Lower lobe of right lung (tissue), 2 donors: ENCODE data around the gene ITFG2. TPM values are rescaled to one million over a fixed set of nuclear protein-coding genes. Genes with fewer than 3 reads are reported as not detected.
A peak's percentile ranks its signal among the peaks of the same experiment; 100 is the strongest.

ENCODE experiments used
- ATAC-seq, 2 donors: fragments of 200-7000 bp; cut with Tn5 transposase; one replicate each; pipeline ENCODE4 v1.9.1; 2020 to 2022; ENCODE audit warnings: mild to moderate bottlenecking in 2 of 2, moderate library complexity in 2 of 2
- DNase-seq: peaks from one replicate; pipeline ENCODE4 v3.0.0-alpha.2; 2020
- H3K27ac ChIP-seq: fragments of 200-600 bp; one replicate; pipeline ENCODE4 v1.8.0; 2022
- H3K27me3 ChIP-seq: fragments of 200-600 bp; one replicate; pipeline ENCODE4 v1.8.0; 2022; ENCODE audit warnings: low read depth
- H3K36me3 ChIP-seq: fragments of 200-600 bp; one replicate; pipeline ENCODE4 v1.8.0; 2022; ENCODE audit warnings: mild to moderate bottlenecking
- H3K4me1 ChIP-seq: fragments of 200-600 bp; one replicate; pipeline ENCODE4 v1.8.0; 2022
- H3K4me3 ChIP-seq: fragments of 200-600 bp; one replicate; pipeline ENCODE4 v1.8.0; 2022; ENCODE audit warnings: mild to moderate bottlenecking
- H3K9me3 ChIP-seq: fragments of 200-600 bp; one replicate; pipeline ENCODE4 v1.8.0; 2022
- intact Hi-C: fragments of 100-400 bp; cut with DNase I; formaldehyde crosslinking; loops from one replicate; pipeline ENCODE4 v1.11.0; 2022
- total RNA-seq: library from RNA; stranded (reverse); fragmentation: NEBNext Ultra II Directional; extraction: Animal tissue kit (Norgen Biotek cat#: 25700); gene quantifications from one replicate; pipeline ENCODE4 v1.2.1, GENCODE V29; 2021
- TF ChIP-seq, protein P1 (sequence below): fragments of 200-600 bp; IDR thresholded peaks from one replicate; pipeline ENCODE4 v1.8.0; 2022; ENCODE audit warnings: antibody characterized with exemption, mild to moderate bottlenecking
- donor health status: DM: no; HTN: yes; CAD: no; lungs with severe emphysema.

The ITFG2 gene
- total RNA-seq, 1 donor from 2014 or later: 43.8 TPM

DNA sequence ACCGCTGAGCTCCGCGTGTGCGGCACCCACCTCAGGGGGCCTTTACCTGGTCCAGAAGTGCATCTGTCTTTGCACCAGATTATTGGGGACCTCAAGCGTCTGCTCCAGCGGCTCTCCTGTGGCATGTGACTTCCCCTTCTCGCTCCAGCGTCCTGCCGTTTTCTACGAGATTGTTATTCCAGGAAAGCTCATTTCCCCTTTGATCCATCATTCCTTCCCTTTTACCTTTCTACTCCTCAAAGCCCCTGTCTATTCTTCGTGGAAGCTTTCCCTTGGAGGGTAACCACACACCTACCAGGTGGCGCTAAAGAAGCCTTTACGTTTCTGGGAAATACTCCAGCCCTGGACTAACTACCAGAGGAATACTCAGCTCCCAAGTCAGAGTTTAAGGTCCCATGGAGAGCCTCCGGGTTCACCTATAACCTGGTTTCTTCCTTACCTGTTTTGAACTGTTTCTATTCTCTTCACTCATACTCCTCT is 16.2 kb upstream of the ITFG2 start:
- Histone ChIP-seq H3K4me3 (peak overlapping the region; percentile 86), H3K4me1 (peaks cover 29% of the 10 kb centered on the region), H3K9me3 (no peaks in the 10 kb centered on the region), H3K36me3 (peaks cover 41% of the 10 kb centered on the region), H3K27ac (peak overlapping the region; percentile 76), H3K27me3 (no peaks in the 10 kb centered on the region)
- intact Hi-C loops: no loop called here
- ATAC-seq (no peak), DNase-seq (no peak)
- TF ChIP-seq, protein P1, sequence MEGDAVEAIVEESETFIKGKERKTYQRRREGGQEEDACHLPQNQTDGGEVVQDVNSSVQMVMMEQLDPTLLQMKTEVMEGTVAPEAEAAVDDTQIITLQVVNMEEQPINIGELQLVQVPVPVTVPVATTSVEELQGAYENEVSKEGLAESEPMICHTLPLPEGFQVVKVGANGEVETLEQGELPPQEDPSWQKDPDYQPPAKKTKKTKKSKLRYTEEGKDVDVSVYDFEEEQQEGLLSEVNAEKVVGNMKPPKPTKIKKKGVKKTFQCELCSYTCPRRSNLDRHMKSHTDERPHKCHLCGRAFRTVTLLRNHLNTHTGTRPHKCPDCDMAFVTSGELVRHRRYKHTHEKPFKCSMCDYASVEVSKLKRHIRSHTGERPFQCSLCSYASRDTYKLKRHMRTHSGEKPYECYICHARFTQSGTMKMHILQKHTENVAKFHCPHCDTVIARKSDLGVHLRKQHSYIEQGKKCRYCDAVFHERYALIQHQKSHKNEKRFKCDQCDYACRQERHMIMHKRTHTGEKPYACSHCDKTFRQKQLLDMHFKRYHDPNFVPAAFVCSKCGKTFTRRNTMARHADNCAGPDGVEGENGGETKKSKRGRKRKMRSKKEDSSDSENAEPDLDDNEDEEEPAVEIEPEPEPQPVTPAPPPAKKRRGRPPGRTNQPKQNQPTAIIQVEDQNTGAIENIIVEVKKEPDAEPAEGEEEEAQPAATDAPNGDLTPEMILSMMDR: no peak

DNA sequence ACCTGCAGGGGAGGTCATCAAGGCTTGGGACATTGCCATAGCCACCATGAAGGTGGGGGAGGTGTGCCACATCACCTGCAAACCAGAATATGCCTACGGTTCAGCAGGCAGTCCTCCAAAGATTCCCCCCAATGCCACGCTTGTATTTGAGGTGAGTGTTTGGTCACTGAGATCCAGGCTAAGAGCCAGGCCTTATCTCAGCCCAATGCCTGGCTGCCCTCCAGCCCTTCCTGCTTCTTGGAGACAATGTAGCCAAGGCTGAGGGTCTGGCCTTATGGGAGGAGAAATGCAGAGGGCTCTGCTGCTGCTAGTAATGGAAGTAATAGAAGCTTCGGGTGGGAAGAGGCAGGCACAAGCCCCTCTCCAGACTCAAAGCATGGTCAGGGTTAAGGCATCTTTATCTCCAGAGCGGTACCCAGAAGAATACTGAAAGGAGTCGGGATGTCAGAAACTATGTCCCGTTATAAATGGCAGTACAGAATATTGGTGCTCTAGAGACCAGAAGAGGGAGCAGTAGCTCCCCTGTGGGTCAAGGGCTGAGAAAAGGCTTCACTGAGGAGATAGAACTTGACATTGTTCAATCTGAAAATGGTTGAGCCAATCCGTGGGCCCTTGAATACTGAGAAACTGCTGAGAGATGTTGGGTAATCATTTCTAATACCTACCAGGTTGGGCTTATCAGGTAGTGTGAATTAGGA is 14.6 kb upstream of the ITFG2 start:
- ATAC-seq: no peak
- DNase-seq: no peak
- Histone ChIP-seq H3K36me3 (peaks cover 58% of the 10 kb centered on the region), H3K9me3 (no peaks in the 10 kb centered on the region), H3K27me3 (no peaks in the 10 kb centered on the region), H3K4me1 (peaks cover 29% of the 10 kb centered on the region), H3K4me3 (no peak overlapping the region), H3K27ac (no peak overlapping the region)
- intact Hi-C loops: no loop called here
- TF ChIP-seq, protein P1: no peak

DNA sequence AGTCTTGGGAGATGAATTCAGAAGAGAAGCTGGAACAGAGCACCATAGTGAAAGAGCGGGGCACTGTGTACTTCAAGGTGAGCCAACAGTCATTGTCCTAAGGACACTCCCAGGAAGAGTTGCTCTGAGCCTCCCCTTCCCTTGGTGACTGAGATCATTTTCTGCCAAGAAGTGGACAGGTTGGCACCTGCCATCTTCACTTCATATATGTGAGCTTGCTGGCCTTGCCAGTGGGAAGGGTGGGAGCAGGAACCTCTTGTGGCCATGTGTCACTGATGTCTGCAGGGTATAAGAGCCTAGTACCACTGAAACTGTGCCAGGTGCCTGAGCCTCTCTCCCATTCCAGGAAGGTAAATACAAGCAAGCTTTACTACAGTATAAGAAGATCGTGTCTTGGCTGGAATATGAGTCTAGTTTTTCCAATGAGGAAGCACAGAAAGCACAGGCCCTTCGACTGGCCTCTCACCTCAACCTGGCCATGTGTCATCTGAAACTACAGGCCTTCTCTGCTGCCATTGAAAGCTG is 12.4 kb upstream of the ITFG2 start:
- no peak for DNase-seq
- Histone ChIP-seq H3K4me1 (peaks cover 22% of the 10 kb centered on the region), H3K27ac (no peak overlapping the region), H3K36me3 (peaks cover 80% of the 10 kb centered on the region), H3K4me3 (no peak overlapping the region), H3K9me3 (no peaks in the 10 kb centered on the region), H3K27me3 (no peaks in the 10 kb centered on the region)
- TF ChIP-seq, protein P1: no peak
- intact Hi-C loops: no loop called here
- no peak for ATAC-seq

DNA sequence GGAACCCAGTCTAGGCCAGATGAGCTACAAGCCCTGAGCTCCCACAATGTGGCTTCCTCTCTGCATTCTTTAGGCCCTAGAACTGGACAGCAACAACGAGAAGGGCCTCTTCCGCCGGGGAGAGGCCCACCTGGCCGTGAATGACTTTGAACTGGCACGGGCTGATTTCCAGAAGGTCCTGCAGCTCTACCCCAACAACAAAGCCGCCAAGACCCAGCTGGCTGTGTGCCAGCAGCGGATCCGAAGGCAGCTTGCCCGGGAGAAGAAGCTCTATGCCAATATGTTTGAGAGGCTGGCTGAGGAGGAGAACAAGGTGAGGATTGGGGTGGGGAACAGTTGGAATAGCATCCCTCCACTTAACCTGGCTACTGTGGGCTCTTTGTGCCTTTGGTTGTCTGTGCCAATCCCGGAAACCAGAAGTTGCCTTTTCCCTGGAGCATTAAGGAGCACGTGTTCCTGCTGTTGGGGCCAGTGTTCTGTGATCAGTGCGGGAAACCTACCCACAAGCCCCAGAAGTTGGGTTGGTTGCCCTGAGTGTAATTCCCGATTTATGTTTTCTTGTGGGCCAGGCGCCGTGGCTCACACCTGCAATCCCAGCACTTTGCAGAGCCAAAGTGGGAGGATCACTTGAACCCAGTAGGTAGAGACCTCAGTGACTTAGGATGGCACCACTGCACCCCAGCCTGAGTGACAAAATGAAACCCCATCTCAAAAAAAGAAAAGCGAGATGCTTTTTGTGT is 11.3 kb upstream of the ITFG2 start:
- Histone ChIP-seq H3K4me3 (no peak overlapping the region), H3K9me3 (no peaks in the 10 kb centered on the region), H3K36me3 (peaks cover 88% of the 10 kb centered on the region), H3K4me1 (peaks cover 19% of the 10 kb centered on the region), H3K27me3 (no peaks in the 10 kb centered on the region), H3K27ac (no peak overlapping the region)
- TF ChIP-seq, protein P1: no peak
- intact Hi-C loops: no loop called here
- DNase-seq: no peak
- ATAC-seq: no peak

DNA sequence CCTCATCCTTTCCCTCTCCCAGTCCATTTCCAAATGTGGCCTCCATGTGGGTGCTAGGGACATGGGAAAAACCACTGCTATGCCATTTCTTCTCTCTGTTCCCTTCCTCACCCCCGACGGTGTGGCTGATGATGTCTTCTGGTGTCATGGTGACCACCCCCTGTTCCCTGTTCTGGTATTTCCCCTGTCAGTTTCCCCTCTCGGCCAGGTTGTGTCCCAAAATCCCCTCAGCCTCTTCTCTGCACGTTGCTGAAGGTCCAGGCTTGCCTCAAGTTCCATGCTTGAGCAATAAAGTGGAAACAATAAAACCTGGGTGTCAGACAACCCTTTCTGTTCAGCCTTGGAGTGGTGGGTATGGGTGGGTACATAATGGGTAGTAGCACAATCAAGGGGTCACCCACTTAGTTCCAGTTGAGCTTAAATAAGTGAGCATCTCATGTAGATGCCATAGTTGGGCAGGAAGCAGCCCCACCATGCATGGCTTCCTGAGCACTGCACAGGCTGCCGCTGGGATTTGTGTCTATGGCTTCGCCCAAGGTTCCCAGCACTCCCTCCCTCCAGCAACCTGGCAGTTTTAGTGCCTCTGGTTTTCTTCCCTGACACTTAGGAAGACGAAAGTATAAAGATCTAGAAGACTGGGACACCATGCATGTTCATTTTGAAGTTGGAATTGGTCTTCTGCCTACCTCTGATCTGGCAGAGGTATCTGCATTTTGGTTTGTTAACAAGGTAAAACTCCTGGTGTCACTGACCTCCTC is 8.7 kb upstream of the ITFG2 start:
- Histone ChIP-seq H3K4me3 (no peak overlapping the region), H3K36me3 (peaks cover 71% of the 10 kb centered on the region), H3K27ac (no peak overlapping the region), H3K27me3 (no peaks in the 10 kb centered on the region), H3K9me3 (no peaks in the 10 kb centered on the region), H3K4me1 (no peaks in the 10 kb centered on the region)
- DNase-seq: no peak
- ATAC-seq: no peak
- intact Hi-C loops: no loop called here
- TF ChIP-seq, protein P1: no peak
